OCI-M1 (cell line): ENCODE data around the gene GARNL3.
A peak's percentile ranks its signal among the peaks of the same experiment; 100 is the strongest.

Source experiments
- DNase-seq: peaks from one replicate; lab custom pipeline; 2025; lab: John Stamatoyannopoulos, UW

GARNL3 gene

GRCh38 chr9:127233550-127233949 is 31.0 kb upstream of the GARNL3 start:
- DNase-seq, result no peak

GRCh38 chr9:127233989-127234388 is 30.6 kb upstream of the GARNL3 start:
- no peak for DNase-seq

GRCh38 chr9:127237801-127238200 is 26.8 kb upstream of the GARNL3 start:
- no peak for DNase-seq

GRCh38 chr9:127241354-127241753 is 23.2 kb upstream of the GARNL3 start:
- DNase-seq, result no peak

GRCh38 chr9:127244609-127245601 is 19.7 kb upstream of the GARNL3 start:
- DNase-seq, result peak; percentile 86

- DNase-seq, result no peak
Measured at GRCh38 chr9:127245637-127246164, 18.9 kb upstream of the GARNL3 start.

- no peak for DNase-seq
Measured at GRCh38 chr9:127248241-127248640, 16.3 kb upstream of the GARNL3 start.

GRCh38 chr9:127249877-127250276 is 14.7 kb upstream of the GARNL3 start:
- DNase-seq, result no peak

GRCh38 chr9:127250896-127251391 is 13.6 kb upstream of the GARNL3 start:
- no peak for DNase-seq

- DNase-seq, result no peak
Measured at GRCh38 chr9:127252410-127253318, 11.9 kb upstream of the GARNL3 start.

GRCh38 chr9:127253446-127253845 is 11.1 kb upstream of the GARNL3 start:
- no peak for DNase-seq

- DNase-seq, result no peak
Measured at GRCh38 chr9:127255692-127256091, 8.9 kb upstream of the GARNL3 start.

GRCh38 chr9:127256324-127256723 is 8.2 kb upstream of the GARNL3 start:
- no peak for DNase-seq

- no peak for DNase-seq
Measured at GRCh38 chr9:127258606-127259471, 5.7 kb upstream of the GARNL3 start.

- DNase-seq, result no peak
Measured at GRCh38 chr9:127262602-127263001, 2.0 kb upstream of the GARNL3 start.

GRCh38 chr9:127263237-127263636 is 1.3 kb upstream of the GARNL3 start:
- no peak for DNase-seq

GRCh38 chr9:127263664-127264063 is 910 bp upstream of the GARNL3 start:
- DNase-seq, result no peak

- no peak for DNase-seq
Measured at GRCh38 chr9:127267793-127268525, 3.4 kb downstream of the GARNL3 start.

GRCh38 chr9:127269449-127269848 is 4.9 kb downstream of the GARNL3 start:
- no peak for DNase-seq

- no peak for DNase-seq
Measured at GRCh38 chr9:127273326-127273725, 8.8 kb downstream of the GARNL3 start.

- DNase-seq, result no peak
Measured at GRCh38 chr9:127277099-127277498, 12.5 kb downstream of the GARNL3 start.
